HL-60/S4 (cell line): ENCODE measurements around the gene NEMP1.
"Not testable (repeated sequence)": the region's sequence is repeated elsewhere in the genome, so short reads cannot be mapped to it uniquely, and the experiment has no call there.

Source experiments
- in situ Hi-C: fragments of 300-500 bp; cut with MboI; formaldehyde crosslinking; loops from 2 replicates; pipeline ENCODE4 v1.14.3; 2022; ENCODE audit warnings: low sequenced_read_pairs

The NEMP1 gene

GRCh38 chr12:57092876-57093414, 14.4 kb upstream of the NEMP1 start:
- in situ Hi-C loops = no loop called here

GRCh38 chr12:57092529-57092862, 13.9 kb upstream of the NEMP1 start:
- in situ Hi-C loops = no loop called here

- in situ Hi-C loops = no loop called here
These were observed 13.3 kb upstream of the NEMP1 start for GRCh38 chr12:57091638-57092528.

- in situ Hi-C loops = no loop called here
These were observed 12.5 kb upstream of the NEMP1 start for GRCh38 chr12:57090924-57091637.

GRCh38 chr12:57090490-57090889, 11.9 kb upstream of the NEMP1 start:
- in situ Hi-C loops = no loop called here

- in situ Hi-C loops = no loop called here
These were observed 11.0 kb upstream of the NEMP1 start for GRCh38 chr12:57089271-57090245.

GRCh38 chr12:57088354-57089270, 10.0 kb upstream of the NEMP1 start, which contains the start of gene NAB2:
Gene NAB2, plus strand, starts transcription at chr12:57089114. Its CDS starts 158 bp downstream, at chr12:57089272.
- in situ Hi-C loops = no loop called here

- in situ Hi-C loops = no loop called here
These were observed 9.2 kb upstream of the NEMP1 start for GRCh38 chr12:57087691-57088353.

GRCh38 chr12:57087010-57087690, 8.6 kb upstream of the NEMP1 start:
- in situ Hi-C loops = no loop called here

- in situ Hi-C loops = no loop called here
These were observed 8.0 kb upstream of the NEMP1 start for GRCh38 chr12:57086493-57087009.

- in situ Hi-C loops = no loop called here
These were observed 7.5 kb upstream of the NEMP1 start for GRCh38 chr12:57085999-57086492.

GRCh38 chr12:57080855-57081254, 2.3 kb upstream of the NEMP1 start:
- in situ Hi-C loops = no loop called here

GRCh38 chr12:57079821-57080220, 1.2 kb upstream of the NEMP1 start:
- in situ Hi-C loops = no loop called here

GRCh38 chr12:57073566-57074450, 4.8 kb downstream of the NEMP1 start:
- in situ Hi-C loops = not testable (repeated sequence)

- in situ Hi-C loops = no loop called here
These were observed 5.9 kb downstream of the NEMP1 start for GRCh38 chr12:57072661-57073060.

GRCh38 chr12:57069523-57069922, 9.1 kb downstream of the NEMP1 start:
- in situ Hi-C loops = no loop called here

GRCh38 chr12:57066245-57066644, 12.3 kb downstream of the NEMP1 start:
- in situ Hi-C loops = no loop called here
